BJ (cell line): ENCODE results near the gene CDK17. TPM values are rescaled to one million over a fixed set of nuclear protein-coding genes. Genes with fewer than 3 reads are reported as not detected.

Experiments
- CTCF ChIA-PET: fragments of 350-600 bp; formaldehyde crosslinking; extraction: SDS; loops from one replicate; lab custom pipeline; 2021; ENCODE audit warnings: antibody characterized with exemption, inconsistent platforms; lab: Yijun Ruan, JAX
- POLR2A ChIA-PET: fragments of 300-600 bp; sonication (Branson Sonifier 250); formaldehyde crosslinking; extraction: SDS; loops from one replicate; lab custom pipeline; 2021; ENCODE audit warnings: antibody characterized with exemption; lab: Charles Lee
- DNase-seq: peaks from one replicate; pipeline ENCODE4 v3.0.0-alpha.2; 2011; ENCODE audit warnings: low read depth
- H3K27me3 ChIP-seq: 2 replicates; pipeline ENCODE4 v1.6.0; 2011; ENCODE audit warnings: low read length; ENCODE audit not compliant: control insufficient read depth, insufficient read depth
- H3K36me3 ChIP-seq: 2 replicates; pipeline ENCODE4 v1.5.1; 2011; ENCODE audit warnings: low read length; ENCODE audit not compliant: control insufficient read depth, insufficient read depth
- H3K4me3 ChIP-seq: 2 replicates; pipeline ENCODE4 v1.5.1; 2011; ENCODE audit warnings: low read depth, mild to moderate bottlenecking, control low read depth, low read length
- polyA plus RNA-seq: library from polyadenylated mRNA; depleted of rRNA; stranded (reverse); fragments of >200 nt; gene quantifications from 2 replicates; pipeline ENCODE4 v1.2.3, GENCODE V29; 2011
- TF ChIP-seq, protein P1 (sequence below): IDR thresholded peaks from 2 replicates; pipeline ENCODE4 v1.5.1; 2011; ENCODE audit warnings: low read depth, mild to moderate bottlenecking, control low read depth, inconsistent platforms, low read length, moderate library complexity; ENCODE audit not compliant: insufficient read depth

CDK17 gene
- polyA plus RNA-seq, 1 experiment = 14.8 TPM

DNA sequence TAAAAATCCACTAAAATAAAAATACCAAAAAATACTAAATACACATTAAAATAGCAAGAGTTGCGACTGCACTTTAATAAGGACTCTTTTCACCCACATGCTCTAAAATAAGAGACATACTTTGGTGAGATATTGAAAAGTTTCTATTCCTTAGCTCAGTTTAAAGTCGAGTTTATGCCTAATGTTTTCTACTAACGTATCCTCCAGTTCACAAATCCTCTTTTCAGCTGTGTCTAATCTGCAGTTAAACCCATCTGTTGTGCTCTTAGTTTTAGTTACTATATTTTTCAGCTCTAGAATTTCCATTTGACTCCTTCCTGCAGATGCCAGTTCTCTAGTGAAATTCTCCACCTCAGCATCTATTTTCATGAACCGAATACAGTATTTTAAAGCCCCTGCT is 63.8 kb downstream of the CDK17 start:
- no peaks in the 10 kb centered on the region for H3K27me3 ChIP-seq
- ChIA-PET CTCF (no interaction called here), POLR2A (interaction anchor here (0.6 kb wide), 1 partner anchor 247 kb away, joined by 8 read pairs; no protein-coding TSS in a partner anchor)
- H3K4me3 ChIP-seq = no peak overlapping the region
- H3K36me3 ChIP-seq = no peaks in the 10 kb centered on the region; the same call in 1 of the 2 replicates
- TF ChIP-seq, protein P1, sequence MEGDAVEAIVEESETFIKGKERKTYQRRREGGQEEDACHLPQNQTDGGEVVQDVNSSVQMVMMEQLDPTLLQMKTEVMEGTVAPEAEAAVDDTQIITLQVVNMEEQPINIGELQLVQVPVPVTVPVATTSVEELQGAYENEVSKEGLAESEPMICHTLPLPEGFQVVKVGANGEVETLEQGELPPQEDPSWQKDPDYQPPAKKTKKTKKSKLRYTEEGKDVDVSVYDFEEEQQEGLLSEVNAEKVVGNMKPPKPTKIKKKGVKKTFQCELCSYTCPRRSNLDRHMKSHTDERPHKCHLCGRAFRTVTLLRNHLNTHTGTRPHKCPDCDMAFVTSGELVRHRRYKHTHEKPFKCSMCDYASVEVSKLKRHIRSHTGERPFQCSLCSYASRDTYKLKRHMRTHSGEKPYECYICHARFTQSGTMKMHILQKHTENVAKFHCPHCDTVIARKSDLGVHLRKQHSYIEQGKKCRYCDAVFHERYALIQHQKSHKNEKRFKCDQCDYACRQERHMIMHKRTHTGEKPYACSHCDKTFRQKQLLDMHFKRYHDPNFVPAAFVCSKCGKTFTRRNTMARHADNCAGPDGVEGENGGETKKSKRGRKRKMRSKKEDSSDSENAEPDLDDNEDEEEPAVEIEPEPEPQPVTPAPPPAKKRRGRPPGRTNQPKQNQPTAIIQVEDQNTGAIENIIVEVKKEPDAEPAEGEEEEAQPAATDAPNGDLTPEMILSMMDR = no peak
- DNase-seq = no peak

DNA sequence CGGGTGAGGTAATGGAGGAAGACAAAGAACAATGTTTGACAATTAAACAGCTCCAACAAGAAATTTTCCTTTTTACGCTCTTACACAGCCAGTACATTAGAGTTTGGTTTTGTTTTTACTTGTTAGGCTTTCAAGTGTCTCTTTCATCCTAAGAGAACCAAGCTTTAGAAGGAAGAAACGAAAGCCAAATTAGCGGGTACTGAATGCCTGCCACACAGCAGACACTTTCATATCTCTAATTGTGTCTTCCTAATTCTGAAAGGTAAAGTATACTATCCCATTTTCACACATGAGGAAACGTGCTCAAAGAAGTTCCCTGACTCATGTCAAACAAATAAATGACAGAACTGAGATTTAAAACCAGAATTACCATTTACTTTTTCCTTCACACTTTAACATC is 65.0 kb downstream of the CDK17 start:
- ChIA-PET POLR2A (no interaction called here), CTCF (interaction anchor here (0.9 to 1.4 kb wide), 2 partner anchors 16 to 91 kb away, joined by 3 read pairs; no protein-coding TSS in a partner anchor)
- H3K36me3 ChIP-seq = no peaks in the 10 kb centered on the region; the same call in 1 of the 2 replicates
- TF ChIP-seq, protein P1 = no peak
- no peak for DNase-seq
- H3K27me3 ChIP-seq = no peaks in the 10 kb centered on the region
- H3K4me3 ChIP-seq = no peak overlapping the region

GRCh38 chr12:96334502-96334901 is 65.7 kb downstream of the CDK17 start:
- Histone ChIP-seq H3K36me3 (no peaks in the 10 kb centered on the region; the same call in 1 of the 2 replicates), H3K4me3 (no peak overlapping the region), H3K27me3 (no peaks in the 10 kb centered on the region)
- TF ChIP-seq, protein P1 = no peak
- ChIA-PET CTCF (interaction anchor here (0.7 to 1.4 kb wide), 2 partner anchors 17 to 49 kb away, joined by 3 read pairs; no protein-coding TSS in a partner anchor), POLR2A (no interaction called here)
- no peak for DNase-seq

DNA sequence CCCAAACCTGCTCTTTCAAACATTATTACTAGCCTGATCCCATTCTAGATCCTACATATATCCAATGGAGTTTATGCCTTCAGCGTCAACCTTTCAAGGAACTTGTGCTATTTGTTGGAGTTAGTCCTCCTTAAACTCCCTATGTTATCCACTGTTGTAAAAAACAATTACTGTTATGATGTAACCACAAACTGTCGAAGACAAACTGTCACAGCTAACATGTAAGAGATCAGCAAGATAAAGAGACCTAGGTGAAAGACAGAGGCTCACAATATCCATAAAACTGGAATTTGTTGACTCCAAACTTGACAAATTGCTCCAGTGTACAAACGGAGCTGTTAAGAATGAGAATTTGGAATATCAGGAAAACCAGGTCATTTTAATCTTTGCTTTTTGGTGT is 70.7 kb downstream of the CDK17 start:
- no peak for DNase-seq
- TF ChIP-seq, protein P1 = no peak
- H3K27me3 ChIP-seq = no peaks in the 10 kb centered on the region
- H3K36me3 ChIP-seq = no peaks in the 10 kb centered on the region; the same call in 1 of the 2 replicates
- ChIA-PET CTCF (no interaction called here), POLR2A (no interaction called here)
- no peak overlapping the region for H3K4me3 ChIP-seq

DNA sequence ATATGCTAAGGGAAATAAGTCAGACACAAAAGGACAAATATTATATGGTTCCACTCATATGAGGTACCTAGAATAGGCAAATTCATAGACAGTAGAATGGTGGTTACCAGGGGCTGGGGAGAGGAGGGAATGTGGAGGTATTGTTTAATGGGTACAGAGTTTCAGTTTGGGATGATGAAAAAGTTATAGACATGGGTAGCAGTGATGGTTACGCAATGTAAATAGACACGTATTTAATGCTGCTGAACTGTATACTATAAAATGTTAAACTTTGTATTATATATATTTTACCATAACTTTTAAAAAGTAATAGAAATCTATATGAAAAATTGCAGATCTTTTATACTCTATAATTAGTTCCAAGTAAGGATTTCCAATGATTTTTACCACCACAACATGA is 71.2 kb downstream of the CDK17 start:
- CTCF ChIA-PET = no interaction called here
- TF ChIP-seq, protein P1 = no peak
- Histone ChIP-seq H3K36me3 (no peaks in the 10 kb centered on the region; the same call in 1 of the 2 replicates), H3K4me3 (no peak overlapping the region), H3K27me3 (no peaks in the 10 kb centered on the region)
- DNase-seq = no peak
- POLR2A ChIA-PET = no interaction called here
